Measurements from ENCODE around the gene PYCR2. TPM values are rescaled to one million over a fixed set of nuclear protein-coding genes. Genes with fewer than 3 reads are reported as not detected.

PYCR2 gene
- total and polyA plus RNA-seq, 2 donors (not counting 1 experiment from before 2014, with no cell fraction given): 28.6 to 32.4 TPM

- Histone ChIP-seq H3K27ac (ENCODE audit: insufficient read depth, low read length) (no peak overlapping the region), H3K36me3 (ENCODE audit: control insufficient read depth, insufficient read depth, low read length) (no peaks in the 10 kb centered on the region), H2AFZ (ENCODE audit: low read length) (no peak overlapping the region), H3K27me3 (ENCODE audit: control insufficient read depth, insufficient read depth, low read length) (no peaks in the 10 kb centered on the region), H3K4me2 (ENCODE audit: extremely low read depth, insufficient read depth, low read length) (no peak overlapping the region), H3K9ac (ENCODE audit: insufficient read depth, low read length) (no peak overlapping the region), H3K4me3 (replicated peaks in 1 of 4; ENCODE audit: control extremely low read depth in 1 of 4, insufficient read depth in 1 of 4, low read depth in 3 of 4, low read length in 4 of 4) (no peak overlapping the region), H3K4me1 (ENCODE audit: control insufficient read depth, extremely low read depth, insufficient read depth, low read length) (no peaks in the 10 kb centered on the region), H4K20me1 (ENCODE audit: control insufficient read depth, extremely low read depth, insufficient read depth, low read length) (no peaks in the 10 kb centered on the region), H3K79me2 (ENCODE audit: control insufficient read depth, insufficient read depth, low read length) (no peaks in the 10 kb centered on the region), H3K9me3 (ENCODE audit: control insufficient read depth, insufficient read depth, low read depth, low read length) (no peaks in the 10 kb centered on the region)
- no peak for DNase-seq (ENCODE audit: low read depth in 2 of 2)
- TF ChIP-seq EZH2 (IDR thresholded peaks at IDR 0.05; ENCODE audit: low read length, missing control alignments) (no peak), CTCF (conservative IDR thresholded peaks at IDR 0.05 in 1 of 2, IDR thresholded peaks at IDR 0.05 in 1 of 2; ENCODE audit: low read depth in 1 of 2, low read length in 2 of 2) (no peak)
Measured at GRCh38 chr1:225906467-225906866, 17.6 kb downstream of the PYCR2 start.

- no peak overlapping the region for H2AFZ ChIP-seq (ENCODE audit: low read length)
- no peak overlapping the region for H3K4me2 ChIP-seq (ENCODE audit: extremely low read depth, insufficient read depth, low read length)
- DNase-seq (ENCODE audit: low read depth in 2 of 2): no peak
- H4K20me1 ChIP-seq (ENCODE audit: control insufficient read depth, extremely low read depth, insufficient read depth, low read length): no peaks in the 10 kb centered on the region
- no peaks in the 10 kb centered on the region for H3K36me3 ChIP-seq (ENCODE audit: control insufficient read depth, insufficient read depth, low read length)
- H3K27me3 ChIP-seq (ENCODE audit: control insufficient read depth, insufficient read depth, low read length): no peaks in the 10 kb centered on the region
- H3K9ac ChIP-seq (ENCODE audit: insufficient read depth, low read length): no peak overlapping the region
- no peaks in the 10 kb centered on the region for H3K9me3 ChIP-seq (ENCODE audit: control insufficient read depth, insufficient read depth, low read depth, low read length)
- no peak for TF ChIP-seq CTCF (conservative IDR thresholded peaks at IDR 0.05 in 1 of 2, IDR thresholded peaks at IDR 0.05 in 1 of 2; ENCODE audit: low read depth in 1 of 2, low read length in 2 of 2)
- TF ChIP-seq EZH2 (IDR thresholded peaks at IDR 0.05; ENCODE audit: low read length, missing control alignments): no peak
- H3K4me3 ChIP-seq (replicated peaks in 1 of 4; ENCODE audit: control extremely low read depth in 1 of 4, insufficient read depth in 1 of 4, low read depth in 3 of 4, low read length in 4 of 4): no peak overlapping the region
- H3K79me2 ChIP-seq (ENCODE audit: control insufficient read depth, insufficient read depth, low read length): no peaks in the 10 kb centered on the region
- H3K27ac ChIP-seq (ENCODE audit: insufficient read depth, low read length): no peak overlapping the region
- H3K4me1 ChIP-seq (ENCODE audit: control insufficient read depth, extremely low read depth, insufficient read depth, low read length): no peaks in the 10 kb centered on the region
Measured at GRCh38 chr1:225903623-225904022, 20.4 kb downstream of the PYCR2 start.

- Histone ChIP-seq H3K9me3 (ENCODE audit: control insufficient read depth, insufficient read depth, low read depth, low read length) (no peaks in the 10 kb centered on the region), H3K27ac (ENCODE audit: insufficient read depth, low read length) (no peak overlapping the region), H3K27me3 (ENCODE audit: control insufficient read depth, insufficient read depth, low read length) (no peaks in the 10 kb centered on the region), H3K4me2 (ENCODE audit: extremely low read depth, insufficient read depth, low read length) (no peak overlapping the region), H3K9ac (ENCODE audit: insufficient read depth, low read length) (no peak overlapping the region), H3K79me2 (ENCODE audit: control insufficient read depth, insufficient read depth, low read length) (no peaks in the 10 kb centered on the region), H2AFZ (ENCODE audit: low read length) (no peak overlapping the region), H3K4me1 (ENCODE audit: control insufficient read depth, extremely low read depth, insufficient read depth, low read length) (no peaks in the 10 kb centered on the region), H3K4me3 (replicated peaks in 1 of 4; ENCODE audit: control extremely low read depth in 1 of 4, insufficient read depth in 1 of 4, low read depth in 3 of 4, low read length in 4 of 4) (no peak overlapping the region), H4K20me1 (ENCODE audit: control insufficient read depth, extremely low read depth, insufficient read depth, low read length) (no peaks in the 10 kb centered on the region), H3K36me3 (ENCODE audit: control insufficient read depth, insufficient read depth, low read length) (no peaks in the 10 kb centered on the region)
- DNase-seq (ENCODE audit: low read depth in 2 of 2): no peak
- no peak for TF ChIP-seq EZH2 (IDR thresholded peaks at IDR 0.05; ENCODE audit: low read length, missing control alignments)
- no peak for TF ChIP-seq CTCF (conservative IDR thresholded peaks at IDR 0.05 in 1 of 2, IDR thresholded peaks at IDR 0.05 in 1 of 2; ENCODE audit: low read depth in 1 of 2, low read length in 2 of 2)
Measured at GRCh38 chr1:225899044-225899925, 24.8 kb downstream of the PYCR2 start.

Measured in fibroblast of lung (primary cell).